HL-60 (cell line): Measurements from ENCODE around the gene NFIX.

Experiments used
- DNase-seq, 2 experiments: peaks; one replicate each; pipeline ENCODE4 v3.0.0-alpha.2; 2010 to 2020; ENCODE audit warnings: low read depth in 1 of 2, low spot score in 1 of 2
- H3K27ac ChIP-seq: fragments of 250-450 bp; sonication (Bioruptor Pico); replicated peaks from 2 replicates; pipeline ENCODE4 v1.5.1; 2020; ENCODE audit warnings: mild to moderate bottlenecking, moderate library complexity
- H3K27me3 ChIP-seq: fragments of 250-450 bp; sonication (Bioruptor Pico); 2 replicates; pipeline ENCODE4 v1.5.1; 2021; ENCODE audit warnings: mild to moderate bottlenecking, moderate library complexity; ENCODE audit not compliant: insufficient read depth, poor library complexity, severe bottlenecking
- H3K4me3 ChIP-seq: replicated peaks from 2 replicates; pipeline ENCODE4 v1.5.1; 2011; ENCODE audit warnings: mild to moderate bottlenecking, control low read depth, low read length; ENCODE audit not compliant: insufficient read depth
- GABPA ChIP-seq: IDR thresholded peaks from 2 replicates; pipeline ENCODE4 v1.6.1; 2012; ENCODE audit warnings: low read depth
- POLR2AphosphoS5 ChIP-seq: IDR thresholded peaks from 2 replicates; pipeline ENCODE4 v1.6.1; 2012; ENCODE audit warnings: low read depth
- SPI1 ChIP-seq: IDR thresholded peaks from 2 replicates; pipeline ENCODE4 v1.6.1; 2012; ENCODE audit warnings: low read depth, mild to moderate bottlenecking, borderline replicate concordance
- TF ChIP-seq, protein P1 (sequence below): IDR thresholded peaks from one replicate; pipeline ENCODE4 v1.5.1; 2011; ENCODE audit warnings: low read length, control low read depth, inconsistent platforms; ENCODE audit not compliant: insufficient read depth
- TF ChIP-seq, protein P2 (sequence below): IDR thresholded peaks from 2 replicates; pipeline ENCODE4 v1.6.1; 2012; ENCODE audit warnings: low read depth; ENCODE audit not compliant: insufficient replicate concordance

Gene NFIX

DNA sequence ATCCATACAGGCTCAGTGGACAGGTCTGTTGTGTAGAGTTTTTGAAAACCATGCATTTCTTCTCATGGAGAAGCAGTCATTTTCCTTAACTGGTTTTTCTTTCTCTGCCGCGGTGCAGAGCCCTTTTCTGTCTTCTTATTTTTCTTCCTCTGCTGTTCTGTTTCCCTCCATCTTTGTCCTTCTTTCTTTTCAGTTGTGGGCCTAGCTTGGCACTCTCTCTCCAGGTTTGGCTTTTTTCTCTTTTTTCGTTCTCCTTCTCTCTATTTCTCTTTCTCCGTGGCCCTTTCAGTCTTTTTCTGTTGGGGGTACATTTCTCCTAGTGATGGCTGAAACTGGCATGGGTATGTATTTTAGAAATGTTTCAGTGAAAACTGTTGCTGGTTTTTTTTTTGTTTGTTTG, 24.1 kb downstream of the NFIX start:
- TF ChIP-seq, protein P1, sequence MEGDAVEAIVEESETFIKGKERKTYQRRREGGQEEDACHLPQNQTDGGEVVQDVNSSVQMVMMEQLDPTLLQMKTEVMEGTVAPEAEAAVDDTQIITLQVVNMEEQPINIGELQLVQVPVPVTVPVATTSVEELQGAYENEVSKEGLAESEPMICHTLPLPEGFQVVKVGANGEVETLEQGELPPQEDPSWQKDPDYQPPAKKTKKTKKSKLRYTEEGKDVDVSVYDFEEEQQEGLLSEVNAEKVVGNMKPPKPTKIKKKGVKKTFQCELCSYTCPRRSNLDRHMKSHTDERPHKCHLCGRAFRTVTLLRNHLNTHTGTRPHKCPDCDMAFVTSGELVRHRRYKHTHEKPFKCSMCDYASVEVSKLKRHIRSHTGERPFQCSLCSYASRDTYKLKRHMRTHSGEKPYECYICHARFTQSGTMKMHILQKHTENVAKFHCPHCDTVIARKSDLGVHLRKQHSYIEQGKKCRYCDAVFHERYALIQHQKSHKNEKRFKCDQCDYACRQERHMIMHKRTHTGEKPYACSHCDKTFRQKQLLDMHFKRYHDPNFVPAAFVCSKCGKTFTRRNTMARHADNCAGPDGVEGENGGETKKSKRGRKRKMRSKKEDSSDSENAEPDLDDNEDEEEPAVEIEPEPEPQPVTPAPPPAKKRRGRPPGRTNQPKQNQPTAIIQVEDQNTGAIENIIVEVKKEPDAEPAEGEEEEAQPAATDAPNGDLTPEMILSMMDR, result no peak
- TF ChIP-seq SPI1 (no peak), POLR2AphosphoS5 (no peak), GABPA (no peak)
- TF ChIP-seq, protein P2, sequence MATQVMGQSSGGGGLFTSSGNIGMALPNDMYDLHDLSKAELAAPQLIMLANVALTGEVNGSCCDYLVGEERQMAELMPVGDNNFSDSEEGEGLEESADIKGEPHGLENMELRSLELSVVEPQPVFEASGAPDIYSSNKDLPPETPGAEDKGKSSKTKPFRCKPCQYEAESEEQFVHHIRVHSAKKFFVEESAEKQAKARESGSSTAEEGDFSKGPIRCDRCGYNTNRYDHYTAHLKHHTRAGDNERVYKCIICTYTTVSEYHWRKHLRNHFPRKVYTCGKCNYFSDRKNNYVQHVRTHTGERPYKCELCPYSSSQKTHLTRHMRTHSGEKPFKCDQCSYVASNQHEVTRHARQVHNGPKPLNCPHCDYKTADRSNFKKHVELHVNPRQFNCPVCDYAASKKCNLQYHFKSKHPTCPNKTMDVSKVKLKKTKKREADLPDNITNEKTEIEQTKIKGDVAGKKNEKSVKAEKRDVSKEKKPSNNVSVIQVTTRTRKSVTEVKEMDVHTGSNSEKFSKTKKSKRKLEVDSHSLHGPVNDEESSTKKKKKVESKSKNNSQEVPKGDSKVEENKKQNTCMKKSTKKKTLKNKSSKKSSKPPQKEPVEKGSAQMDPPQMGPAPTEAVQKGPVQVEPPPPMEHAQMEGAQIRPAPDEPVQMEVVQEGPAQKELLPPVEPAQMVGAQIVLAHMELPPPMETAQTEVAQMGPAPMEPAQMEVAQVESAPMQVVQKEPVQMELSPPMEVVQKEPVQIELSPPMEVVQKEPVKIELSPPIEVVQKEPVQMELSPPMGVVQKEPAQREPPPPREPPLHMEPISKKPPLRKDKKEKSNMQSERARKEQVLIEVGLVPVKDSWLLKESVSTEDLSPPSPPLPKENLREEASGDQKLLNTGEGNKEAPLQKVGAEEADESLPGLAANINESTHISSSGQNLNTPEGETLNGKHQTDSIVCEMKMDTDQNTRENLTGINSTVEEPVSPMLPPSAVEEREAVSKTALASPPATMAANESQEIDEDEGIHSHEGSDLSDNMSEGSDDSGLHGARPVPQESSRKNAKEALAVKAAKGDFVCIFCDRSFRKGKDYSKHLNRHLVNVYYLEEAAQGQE, result no peak

DNA sequence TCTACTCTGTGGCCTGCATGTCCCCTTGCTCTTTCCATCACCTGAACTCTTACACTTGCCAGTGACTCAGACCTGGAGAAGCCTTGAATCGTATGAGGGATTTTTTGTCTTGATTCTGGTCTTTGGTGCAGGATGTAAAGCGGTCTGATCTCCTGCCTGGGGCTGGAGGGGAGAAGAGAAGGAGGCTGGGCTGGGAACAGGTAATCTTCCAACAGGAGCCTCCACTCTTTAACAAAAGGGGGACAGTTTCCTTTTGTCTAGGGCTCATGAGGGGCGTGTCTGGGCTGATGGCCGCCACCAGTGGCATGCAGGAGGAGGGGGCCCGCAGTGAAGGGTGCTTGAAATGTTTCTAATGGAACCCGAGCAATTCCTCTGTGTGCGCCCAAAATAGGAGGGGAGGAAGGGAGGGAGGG, 24.7 kb downstream of the NFIX start:
- no peak for TF ChIP-seq SPI1
- no peak for TF ChIP-seq POLR2AphosphoS5
- TF ChIP-seq GABPA, result no peak
- TF ChIP-seq, protein P2, result no peak
- TF ChIP-seq, protein P1, result no peak
- no peak for DNase-seq
- Histone ChIP-seq H3K27ac (no peak overlapping the region), H3K4me3 (no peak overlapping the region), H3K27me3 (no peaks in the 10 kb centered on the region)

More for the DNA sequence above, 24.1 kb downstream of the NFIX start:
- H3K27me3 ChIP-seq, result peaks cover 5% of the 10 kb centered on the region
- H3K27ac ChIP-seq, result no peak overlapping the region
- no peak for DNase-seq
- H3K4me3 ChIP-seq, result no peak overlapping the region

DNA sequence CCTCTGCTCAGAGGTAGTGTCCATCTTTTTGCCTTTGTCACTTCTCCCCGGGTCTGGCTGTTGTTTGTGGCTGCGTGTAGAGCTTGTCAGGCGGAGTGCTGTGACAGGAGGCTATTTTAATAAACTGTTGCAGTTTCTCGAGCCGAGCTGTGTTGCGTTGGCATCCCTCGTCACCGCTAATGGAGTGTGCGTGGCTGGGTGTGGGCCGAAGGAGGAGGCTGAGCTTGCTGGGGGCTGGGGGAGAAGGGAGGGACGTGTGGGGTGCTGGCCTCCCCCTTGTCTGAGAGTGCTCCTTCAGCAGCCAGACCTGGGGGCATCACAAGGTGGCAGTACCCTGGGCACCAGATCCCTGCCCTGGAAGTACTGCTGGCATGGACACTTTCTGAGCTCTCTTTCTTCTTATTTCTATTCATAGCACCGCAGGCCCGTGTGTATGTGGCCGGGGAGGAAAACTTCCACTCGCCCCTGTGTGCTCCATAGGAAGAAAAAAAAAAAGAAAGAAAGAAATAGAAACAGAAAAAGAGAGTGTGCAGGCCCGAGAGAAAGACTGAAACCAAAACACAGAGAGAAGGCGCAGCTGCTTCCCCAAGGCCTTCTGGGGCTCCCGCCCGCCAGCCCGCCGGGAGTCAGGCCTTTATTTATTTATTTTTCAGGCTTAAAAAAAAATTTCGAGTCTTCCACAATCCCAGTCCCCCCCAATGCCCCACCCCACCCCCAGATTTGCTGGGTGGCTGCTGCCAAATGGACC, 27.0 kb downstream of the NFIX start:
- no peak for DNase-seq
- H3K4me3 ChIP-seq, result no peak overlapping the region
- H3K27ac ChIP-seq, result no peak overlapping the region
- no peaks in the 10 kb centered on the region for H3K27me3 ChIP-seq
- TF ChIP-seq, protein P2, result no peak
- TF ChIP-seq SPI1 (no peak), POLR2AphosphoS5 (no peak), GABPA (no peak)
- TF ChIP-seq, protein P1, result no peak
